Stimulated activated naive CD4-positive, alpha-beta T cell treated with Interleukin-2 at 50 U/mL for 16 hours (primary cell): ENCODE results near the gene ONECUT2.

ENCODE experiments used
- DNase-seq: peaks from one replicate; lab custom pipeline; 2025; lab: John Stamatoyannopoulos, UW

ONECUT2 gene

DNA sequence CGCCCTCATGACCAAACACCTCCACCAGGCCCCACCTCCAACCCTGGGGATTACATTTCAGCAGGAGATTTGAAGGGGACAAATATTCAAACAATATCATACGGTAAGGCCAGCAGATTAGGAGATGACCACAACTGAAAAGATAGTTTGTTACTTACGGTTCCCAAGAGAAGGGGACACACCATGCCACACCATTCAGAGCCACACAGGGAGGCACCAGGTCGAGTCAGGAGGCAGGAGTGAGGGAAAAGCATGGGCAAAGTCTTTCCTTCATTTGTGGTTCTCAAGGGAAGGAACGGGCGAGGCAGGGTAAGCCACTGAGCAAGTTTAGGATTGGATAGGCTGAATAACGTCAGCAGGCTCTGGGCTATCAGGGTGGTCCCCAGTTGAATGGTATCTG lies 94.0 kb downstream of the ONECUT2 start:
- no peak for DNase-seq

DNA sequence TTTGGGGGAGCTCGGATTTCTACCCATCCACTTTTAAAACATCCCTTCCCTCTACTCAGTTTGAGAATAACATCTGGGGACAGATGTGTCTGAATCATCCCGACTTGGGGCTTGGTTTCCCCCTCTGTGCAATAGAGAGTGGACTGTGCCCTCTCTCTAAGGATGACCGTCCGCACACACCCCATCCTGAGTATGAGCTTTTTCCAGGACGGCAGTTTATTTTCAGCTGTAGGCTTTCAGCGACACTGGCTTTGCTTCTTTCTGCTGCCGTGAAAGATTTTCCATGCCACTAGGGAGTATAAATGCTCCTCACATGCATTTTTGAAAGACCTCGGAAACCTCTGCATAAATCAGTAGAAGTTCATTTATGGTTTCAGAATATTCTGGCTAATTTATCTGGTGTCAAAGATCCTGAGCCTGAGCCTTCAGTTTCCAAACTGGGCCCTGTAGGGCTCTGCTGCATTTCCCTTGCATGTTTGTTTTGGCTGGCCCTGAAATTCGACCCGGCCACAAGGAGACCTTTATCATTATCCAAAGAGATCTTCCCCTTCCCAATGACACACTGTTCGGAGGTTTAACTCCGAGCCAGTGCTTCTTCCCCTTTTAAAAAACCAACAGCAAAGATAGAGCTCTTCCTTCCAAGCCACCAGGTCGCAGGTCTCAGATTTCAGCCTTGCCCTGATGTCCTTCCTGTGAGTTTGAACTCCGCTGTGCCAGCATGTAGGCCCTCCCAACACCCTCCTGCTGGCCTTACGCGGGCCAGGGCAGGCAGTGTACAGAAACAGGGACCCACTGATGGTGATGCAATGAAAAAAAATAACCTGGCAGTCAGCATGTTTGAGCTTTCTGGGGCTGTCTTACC lies 98.1 kb downstream of the ONECUT2 start:
- DNase-seq, result no peak

DNA sequence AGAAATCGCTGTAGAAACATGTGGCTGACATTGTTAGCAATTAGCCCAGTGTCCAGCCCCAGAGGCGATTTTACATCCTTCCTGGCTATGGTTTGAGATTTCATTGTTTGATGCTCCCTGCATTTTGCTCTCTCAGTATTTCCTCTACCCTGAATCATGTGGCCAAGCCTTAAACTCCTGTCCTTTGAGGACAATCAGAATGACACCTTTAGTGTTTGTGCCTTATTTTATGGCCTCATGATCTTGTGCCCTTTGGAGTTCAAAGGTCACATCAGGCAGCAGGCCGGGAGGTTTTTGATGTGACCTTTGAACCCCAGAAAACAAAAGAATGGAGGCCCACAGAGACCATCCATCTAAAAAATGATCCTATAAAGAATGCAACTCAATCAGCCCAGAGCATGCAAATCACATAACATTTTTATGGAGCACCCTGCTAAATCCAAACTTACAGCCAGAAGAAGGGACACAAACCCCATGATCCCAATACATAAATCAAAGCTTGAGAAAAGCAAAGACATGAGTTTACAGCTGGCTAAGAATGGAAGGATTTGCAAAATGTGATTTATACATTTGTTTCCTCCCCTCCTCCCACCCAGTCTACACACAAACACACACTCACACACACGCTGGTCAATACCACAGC lies 98.8 kb downstream of the ONECUT2 start:
- DNase-seq, result no peak

DNA sequence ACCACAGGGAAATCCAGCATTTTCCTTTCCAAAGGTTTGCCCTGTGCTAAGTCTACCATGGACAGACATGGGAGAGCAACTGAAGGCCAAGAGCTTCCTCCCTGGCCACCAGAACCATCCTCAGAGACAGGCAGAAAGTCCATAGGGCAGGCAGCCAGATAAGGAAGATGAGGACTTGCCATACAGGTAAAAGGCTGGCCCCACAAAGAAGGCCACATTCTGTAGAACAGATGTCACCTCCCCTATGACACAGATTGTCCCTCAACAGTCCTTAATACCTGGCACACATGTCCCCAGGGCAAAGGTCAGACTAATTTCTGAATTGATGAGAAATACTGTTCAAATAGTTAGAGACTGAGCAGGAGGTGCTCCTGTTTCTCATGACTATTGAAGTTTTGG lies 99.3 kb downstream of the ONECUT2 start:
- no peak for DNase-seq

DNA sequence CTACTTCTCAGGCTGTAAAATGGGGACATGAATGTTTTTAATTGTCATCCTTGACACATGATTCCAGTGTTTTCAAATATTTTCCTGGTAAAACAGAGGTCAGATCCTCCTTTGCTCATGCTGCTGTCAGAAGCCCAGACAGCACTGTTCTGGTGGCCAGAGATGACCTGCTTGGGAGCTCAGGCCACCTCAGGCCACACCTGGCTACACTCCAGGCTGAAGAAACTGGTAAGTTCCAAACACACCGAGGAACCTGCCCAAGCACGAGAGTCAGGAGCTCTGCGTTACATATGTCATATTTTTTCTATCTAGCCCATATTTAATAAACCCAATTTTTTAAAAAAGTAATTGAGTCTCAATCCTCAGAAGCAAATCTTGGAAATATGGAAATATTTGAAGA lies 103.4 kb downstream of the ONECUT2 start:
- DNase-seq, result no peak

DNA sequence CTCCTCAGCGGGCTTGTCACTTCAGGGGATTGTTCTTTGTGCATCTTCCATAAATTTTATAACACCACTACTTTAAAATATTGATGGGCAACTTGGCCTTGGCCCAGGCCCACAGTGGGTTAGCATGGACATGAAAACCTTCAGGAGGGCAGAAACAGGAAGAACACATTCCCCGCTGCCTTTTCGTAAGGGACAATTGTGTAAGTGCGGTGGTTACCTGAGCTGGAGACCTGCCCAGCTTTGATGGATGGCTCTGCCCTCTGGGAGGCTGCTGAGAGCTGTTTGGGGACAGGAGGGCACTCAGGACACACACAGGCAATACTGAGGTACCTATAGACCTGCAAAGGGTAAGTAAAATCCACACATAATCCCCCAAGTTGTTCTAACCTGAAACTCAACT lies 104.5 kb downstream of the ONECUT2 start:
- DNase-seq, result no peak
